Common myeloid progenitor, CD34-positive (primary cell): ENCODE results near the gene CTRB1.

ENCODE experiments used
- CTCF ChIA-PET: fragments of 350-600 bp; sonication (Branson Sonifier 250); formaldehyde crosslinking; loops from one replicate; lab custom pipeline; 2021; ENCODE audit warnings: antibody characterized with exemption; lab: Charles Lee
- POLR2A ChIA-PET: fragments of 350-600 bp; sonication (Branson Sonifier 250); formaldehyde crosslinking; loops from one replicate; lab custom pipeline; 2021; ENCODE audit warnings: antibody characterized with exemption; lab: Charles Lee
- DNase-seq, 3 donors: peaks; one replicate each; pipeline versions ENCODE4 v3.0.0 to v3.0.0-alpha.2; 2013
- H3K27ac ChIP-seq, 2 experiments: 1 replicate in 1 of 2; 2 replicates in 1 of 2; pipeline ENCODE4 v1.7.0; 2013; ENCODE audit warnings: inconsistent platforms in 2 of 2, low read length in 2 of 2, mild to moderate bottlenecking in 2 of 2, low read depth in 1 of 2, moderate library complexity in 1 of 2; ENCODE audit not compliant: severe bottlenecking in 2 of 2, insufficient read depth in 1 of 2, poor library complexity in 1 of 2
- H3K27me3 ChIP-seq, 5 experiments: replicated peaks in 2 of 5; 1 replicate in 3 of 5; 2 replicates in 2 of 5; pipeline versions ENCODE4 v1.6.1 to v1.7.0; 2013; ENCODE audit warnings: low read length in 4 of 5, mild to moderate bottlenecking in 2 of 5, moderate library complexity in 2 of 5, inconsistent platforms in 1 of 5; ENCODE audit not compliant: insufficient read depth in 5 of 5, control insufficient read depth in 4 of 5
- H3K36me3 ChIP-seq, 4 experiments: 1 replicate in 2 of 4; 2 replicates in 2 of 4; pipeline versions ENCODE4 v1.6.1 to v1.7.0; 2013; ENCODE audit warnings: low read length in 3 of 4, control low read depth in 1 of 4, mild to moderate bottlenecking in 1 of 4; ENCODE audit not compliant: control insufficient read depth in 4 of 4, insufficient read depth in 4 of 4
- H3K4me1 ChIP-seq, 4 experiments: 1 replicate in 3 of 4; 2 replicates in 1 of 4; pipeline versions ENCODE4 v1.6.1 to v1.7.1; 2013; ENCODE audit warnings: low read length in 3 of 4, mild to moderate bottlenecking in 3 of 4, control low read depth in 1 of 4, inconsistent platforms in 1 of 4, moderate library complexity in 1 of 4; ENCODE audit not compliant: control insufficient read depth in 4 of 4, insufficient read depth in 4 of 4; ENCODE audit errors: control extremely low read depth in 1 of 4
- H3K4me3 ChIP-seq, 7 experiments: 1 replicate in 4 of 7; 2 replicates in 3 of 7; pipeline versions ENCODE4 v1.5.1 to v1.7.0; 2013; ENCODE audit warnings: mild to moderate bottlenecking in 7 of 7, low read length in 6 of 7, moderate library complexity in 6 of 7, inconsistent platforms in 2 of 7, low read depth in 2 of 7, control low read depth in 1 of 7; ENCODE audit not compliant: insufficient read depth in 4 of 7, control insufficient read depth in 1 of 7; ENCODE audit errors: extremely low read depth in 1 of 7
- H3K9me3 ChIP-seq, 5 experiments: 1 replicate in 4 of 5; 2 replicates in 1 of 5; pipeline versions ENCODE4 v1.6.1 to v1.7.1; 2013; ENCODE audit warnings: low read length in 4 of 5, mild to moderate bottlenecking in 2 of 5, inconsistent platforms in 1 of 5, low read depth in 1 of 5, moderate library complexity in 1 of 5; ENCODE audit not compliant: control insufficient read depth in 4 of 5, insufficient read depth in 2 of 5; ENCODE audit errors: control extremely low read depth in 1 of 5
- whole genome bisulfite sequencing: methylation state at CpG from one replicate; pipeline ENCODE4 v1.1.5; 2013; ENCODE audit not compliant: insufficient coverage; 5-methylcytosine and 5-hydroxymethylcytosine counted together

The CTRB1 gene

DNA sequence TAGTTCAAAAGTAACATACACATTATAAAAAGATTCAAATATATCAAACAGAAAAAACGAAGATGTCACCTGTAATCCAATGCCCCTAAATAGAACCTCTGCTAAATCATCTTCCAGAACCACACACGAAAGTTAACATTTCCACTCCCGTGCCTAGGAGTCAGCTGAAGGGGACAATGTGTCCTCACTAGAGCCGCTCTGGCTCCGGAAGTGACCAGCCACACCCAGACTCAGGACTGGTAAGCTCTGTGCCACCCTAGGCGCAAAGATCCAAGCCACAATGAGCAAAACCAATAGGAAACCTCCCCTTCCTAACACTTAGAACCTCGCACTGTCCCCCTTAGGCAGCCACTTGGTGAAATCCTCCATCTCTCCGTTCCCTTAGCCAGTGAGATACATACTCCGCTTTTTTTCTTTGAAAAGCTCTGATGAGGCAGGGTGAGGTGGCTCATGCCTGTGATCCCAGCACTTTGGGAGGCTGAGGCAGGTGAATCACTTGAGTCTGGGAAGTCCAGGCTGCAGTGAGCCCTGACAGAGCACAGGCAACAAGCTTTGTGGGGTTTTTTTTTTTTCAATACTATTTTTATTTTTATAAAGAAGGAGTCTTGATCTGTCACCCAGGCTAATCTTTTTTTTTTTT lies 11.8 kb downstream of the CTRB1 start:
- Histone ChIP-seq H3K9me3 (no peaks in the 10 kb centered on the region), H3K36me3 (no peaks in the 10 kb centered on the region), H3K27ac (no peak overlapping the region), H3K4me1 (no peaks in the 10 kb centered on the region), H3K27me3 (peaks cover 0 to 84% (median 17%) of the 10 kb centered on the region in 5 experiments), H3K4me3 (no peak overlapping the region)
- ChIA-PET POLR2A (no interaction called here), CTCF (interaction anchor here (1.0 to 6.0 kb wide), 2 partner anchors 31 to 160 kb away, joined by 3 to 33 read pairs; no protein-coding TSS in a partner anchor)
- 96% methylated on average over 8 of the region's 9 CpGs for WGBS
- DNase-seq, result no peak

DNA sequence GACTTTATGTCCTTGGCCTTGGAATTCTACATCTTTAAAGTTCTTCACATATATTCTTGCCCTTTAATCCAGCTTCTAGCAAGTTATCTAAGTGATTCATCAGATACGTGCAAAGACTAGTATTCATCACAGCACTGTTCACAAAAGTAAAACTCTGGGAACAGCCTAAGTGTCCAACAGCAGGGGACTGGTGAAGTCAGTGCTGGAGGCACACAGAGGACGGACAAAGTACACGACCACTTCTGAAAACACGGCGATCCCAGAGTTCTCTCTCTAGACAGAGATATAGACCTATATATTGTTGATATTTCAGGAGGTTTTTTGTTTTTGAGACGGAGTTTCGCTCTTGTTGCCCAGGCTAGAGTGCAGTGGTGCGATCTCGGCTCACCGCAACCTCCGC lies 12.8 kb downstream of the CTRB1 start:
- no peaks in the 10 kb centered on the region for H3K9me3 ChIP-seq
- CTCF ChIA-PET, result interaction anchor here (3.5 to 6.0 kb wide), 2 partner anchors 156 to 159 kb away, joined by 20 to 33 read pairs; no protein-coding TSS in a partner anchor
- H3K4me3 ChIP-seq, result no peak overlapping the region
- no peak for DNase-seq
- H3K27ac ChIP-seq, result no peak overlapping the region
- no peaks in the 10 kb centered on the region for H3K4me1 ChIP-seq
- H3K36me3 ChIP-seq, result no peaks in the 10 kb centered on the region
- POLR2A ChIA-PET, result no interaction called here
- WGBS, result 94% methylated on average over 3 of the region's 11 CpGs
- peaks cover 0 to 88% (median 17%) of the 10 kb centered on the region in 5 experiments for H3K27me3 ChIP-seq

DNA sequence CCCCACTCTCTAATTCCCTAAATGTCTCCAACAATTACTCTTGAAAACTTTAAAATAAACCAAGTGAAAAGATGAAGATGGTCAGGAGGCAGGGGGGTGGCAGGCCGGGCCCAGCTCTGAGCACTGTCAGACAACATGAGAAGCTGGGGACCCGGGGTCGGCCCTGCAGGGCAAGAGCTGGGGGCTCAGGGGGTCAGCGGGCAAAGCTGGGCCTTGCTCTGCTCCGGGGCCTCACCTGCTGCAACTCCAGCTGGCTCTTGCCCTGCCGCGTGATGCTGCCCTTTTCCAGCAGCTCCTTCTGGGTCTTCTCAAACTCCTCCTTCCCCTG lies 14.8 kb downstream of the CTRB1 start:
- H3K36me3 ChIP-seq, result no peaks in the 10 kb centered on the region
- POLR2A ChIA-PET, result interaction anchor here (0.7 kb wide), 1 partner anchor 158 kb away, joined by 5 read pairs; no protein-coding TSS in a partner anchor
- CTCF ChIA-PET, result interaction anchor here (0.7 to 6.0 kb wide), 26 partner anchors 9 to 169 kb away, joined by 3 to 33 read pairs (median 5); partner anchors contain the start of gene CTRB2
- no peak overlapping the region for H3K27ac ChIP-seq
- H3K4me3 ChIP-seq, result no peak overlapping the region
- DNase-seq, result no peak
- H3K9me3 ChIP-seq, result no peaks in the 10 kb centered on the region
- H3K27me3 ChIP-seq, result peaks cover 0 to 88% (median 19%) of the 10 kb centered on the region in 5 experiments
- 82% methylated on average over 7 of the region's 7 CpGs for WGBS
- no peaks in the 10 kb centered on the region for H3K4me1 ChIP-seq

DNA sequence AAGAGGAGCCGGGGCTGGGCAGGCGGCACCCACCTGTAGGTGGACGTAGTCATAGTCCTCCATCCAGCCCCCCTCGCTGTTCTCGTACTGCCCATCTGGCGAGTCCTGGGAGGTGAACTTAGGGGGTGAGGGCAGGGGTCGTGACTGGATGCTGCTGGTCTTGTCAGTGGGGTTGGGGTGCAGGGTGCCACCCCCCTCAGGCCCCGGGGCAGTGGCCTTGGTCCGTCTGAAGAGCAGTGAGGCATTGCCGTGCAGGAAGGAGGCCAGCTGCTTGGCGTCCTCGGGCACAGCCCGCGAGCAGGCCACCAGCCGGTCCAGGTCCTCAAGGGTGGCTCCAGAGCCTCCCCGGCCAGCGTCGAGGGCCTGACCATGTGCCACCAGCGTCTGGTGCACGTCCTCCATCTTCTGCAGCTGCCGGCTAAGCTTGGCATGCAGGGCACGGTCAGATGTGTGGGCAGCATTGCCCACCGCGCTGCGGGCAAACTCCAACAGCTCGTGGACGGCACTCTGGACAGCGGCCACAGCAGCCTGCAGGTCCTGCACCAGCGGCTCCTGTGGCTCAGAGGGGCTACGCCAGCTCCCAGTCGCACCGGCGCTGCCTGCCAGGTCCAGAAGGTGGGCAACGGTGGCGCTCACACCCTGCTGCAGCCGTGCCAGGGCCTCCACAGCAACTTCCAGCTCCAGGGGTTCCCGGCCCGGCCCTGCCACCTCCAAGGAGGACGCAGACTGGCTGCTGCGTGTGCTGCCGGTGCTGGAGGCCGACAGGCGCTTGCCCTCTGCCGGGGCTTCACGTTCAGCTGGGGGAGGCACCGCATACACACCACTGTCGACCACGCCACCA lies 16.3 kb downstream of the CTRB1 start:
- no peak for DNase-seq
- H3K36me3 ChIP-seq, result no peaks in the 10 kb centered on the region
- ChIA-PET CTCF (interaction anchor here (1.0 to 6.0 kb wide), 14 partner anchors 28 to 168 kb away, joined by 3 to 33 read pairs (median 7); partner anchors contain the start of gene CTRB2), POLR2A (interaction anchor here (0.7 kb wide), 1 partner anchor 38 kb away, joined by 3 read pairs; no protein-coding TSS in a partner anchor)
- 95% methylated on average over 47 of the region's 48 CpGs for WGBS
- H3K4me3 ChIP-seq, result no peak overlapping the region
- peaks cover 0 to 88% (median 19%) of the 10 kb centered on the region in 5 experiments for H3K27me3 ChIP-seq
- no peak overlapping the region for H3K27ac ChIP-seq
- H3K9me3 ChIP-seq, result no peaks in the 10 kb centered on the region
- H3K4me1 ChIP-seq, result no peaks in the 10 kb centered on the region

DNA sequence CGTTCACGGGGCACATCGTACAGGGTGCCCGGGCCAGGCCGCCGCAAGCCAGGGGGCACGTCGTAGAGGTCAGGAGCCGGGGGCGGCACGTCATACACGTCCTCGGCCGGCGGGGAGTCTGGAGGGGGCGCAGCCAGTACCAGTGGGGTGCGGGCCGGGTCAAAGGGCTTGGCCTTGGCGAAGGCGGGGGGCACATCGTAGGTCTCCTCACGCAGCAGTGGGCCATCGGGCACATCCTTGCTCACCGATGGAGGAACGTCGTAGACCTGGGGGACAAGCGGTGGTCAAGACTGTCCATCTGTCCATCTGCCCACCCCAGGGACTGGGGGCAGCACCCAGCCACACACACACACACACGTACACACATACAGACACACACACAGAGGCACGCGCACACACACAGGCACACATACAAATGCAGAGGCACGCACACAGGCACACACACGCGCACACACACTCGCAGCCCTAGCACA lies 17.0 kb downstream of the CTRB1 start:
- no peaks in the 10 kb centered on the region for H3K36me3 ChIP-seq
- no peak overlapping the region for H3K4me3 ChIP-seq
- CTCF ChIA-PET, result interaction anchor here (0.8 to 6.0 kb wide), 6 partner anchors 90 to 167 kb away, joined by 3 to 33 read pairs (median 12); no protein-coding TSS in a partner anchor
- no peaks in the 10 kb centered on the region for H3K4me1 ChIP-seq
- no peak for DNase-seq
- H3K27ac ChIP-seq, result no peak overlapping the region
- H3K27me3 ChIP-seq, result peaks cover 0 to 89% (median 15%) of the 10 kb centered on the region in 5 experiments
- POLR2A ChIA-PET, result no interaction called here
- WGBS, result 96% methylated on average over 28 of the region's 34 CpGs
- H3K9me3 ChIP-seq, result no peaks in the 10 kb centered on the region

DNA sequence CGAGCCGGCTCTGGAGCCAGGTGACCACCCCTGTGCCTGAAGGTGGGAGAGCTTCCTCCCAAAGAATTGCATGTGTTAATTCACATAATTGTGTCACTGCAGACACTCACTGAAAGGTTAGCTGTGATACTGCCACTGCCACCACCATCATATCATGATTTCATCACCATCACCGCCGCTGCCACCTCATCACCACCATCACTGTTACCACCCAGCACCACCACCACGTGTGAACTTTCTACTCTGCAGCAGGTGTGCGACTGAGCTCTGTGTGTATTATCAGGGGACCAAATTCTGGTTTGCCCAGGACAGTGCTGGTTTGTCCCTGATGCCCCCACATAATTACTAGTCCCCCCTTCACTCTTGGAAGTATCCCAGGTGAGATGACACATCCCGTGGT lies 17.4 kb downstream of the CTRB1 start:
- no peak for DNase-seq
- no peak overlapping the region for H3K27ac ChIP-seq

More for the DNA sequence above, 17.4 kb downstream of the CTRB1 start:
- WGBS, result 93% methylated on average over 7 of the region's 7 CpGs
- Histone ChIP-seq H3K4me3 (no peak overlapping the region), H3K27me3 (peaks cover 0 to 89% (median 15%) of the 10 kb centered on the region in 5 experiments), H3K9me3 (no peaks in the 10 kb centered on the region), H3K36me3 (no peaks in the 10 kb centered on the region), H3K4me1 (no peaks in the 10 kb centered on the region)
- POLR2A ChIA-PET, result no interaction called here
- CTCF ChIA-PET, result interaction anchor here (0.8 to 6.0 kb wide), 4 partner anchors 123 to 167 kb away, joined by 3 to 33 read pairs (median 17); no protein-coding TSS in a partner anchor
